Mucosa of descending colon (tissue), 3 donors: ENCODE results near the gene FNBP1L. TPM values are rescaled to one million over a fixed set of nuclear protein-coding genes. Genes with fewer than 3 reads are reported as not detected.
A peak's percentile ranks its signal among the peaks of the same experiment; 100 is the strongest.

Experiments
- ATAC-seq: fragments of 200-7000 bp; cut with Tn5 transposase; one replicate; pipeline ENCODE4 v1.9.1; 2020; ENCODE audit warnings: mild to moderate bottlenecking, moderate library complexity
- DNase-seq, 3 donors: peaks; one replicate each; pipeline ENCODE4 v3.0.0-alpha.2; 2020
- H3K36me3 ChIP-seq: fragments of 200-600 bp; one replicate; pipeline ENCODE4 v1.8.0; 2021; ENCODE audit warnings: low read depth, mild to moderate bottlenecking
- H3K4me1 ChIP-seq: fragments of 200-600 bp; one replicate; pipeline ENCODE4 v1.8.0; 2021; ENCODE audit warnings: low read depth, mild to moderate bottlenecking
- H3K4me3 ChIP-seq: fragments of 200-600 bp; one replicate; pipeline ENCODE4 v1.8.0; 2021; ENCODE audit warnings: mild to moderate bottlenecking
- H3K9me3 ChIP-seq: fragments of 200-600 bp; one replicate; pipeline ENCODE4 v1.8.0; 2021; ENCODE audit warnings: mild to moderate bottlenecking
- intact Hi-C, 2 donors: fragments of 100-400 bp; cut with DNase I in 1 of 2; cut with micrococcal nuclease in 1 of 2; formaldehyde crosslinking; loops; one replicate each; pipeline versions ENCODE4 v1.11.0 to v1.11.1; 2022; cut with DNase I, micrococcal nuclease
- total RNA-seq, 3 donors: library from RNA; stranded (reverse); fragmentation: NEBNext Ultra II Directional in 2 of 3; extraction: Animal tissue kit (Norgen Biotek cat#: 25700) in 2 of 3; gene quantifications; one replicate each; pipeline versions ENCODE4 v1.2.1 to v1.2.4, GENCODE V29; 2021 to 2023
- TF ChIP-seq, protein P1 (sequence below): fragments of 200-600 bp; IDR thresholded peaks from one replicate; pipeline ENCODE4 v1.8.0; 2022; ENCODE audit warnings: antibody characterized with exemption, mild to moderate bottlenecking
- donor health status: DM: no; HTN: no; CAD: no; lungs with moderate emphysema.
- donor health status: DM: no; HTN: no; CAD: no.
- donor health status: DM: no; HTN: yes; CAD: no.

FNBP1L gene
- total RNA-seq, 3 donors from 2014 or later: 32.7 to 49.1 (median 44.4) TPM

DNA sequence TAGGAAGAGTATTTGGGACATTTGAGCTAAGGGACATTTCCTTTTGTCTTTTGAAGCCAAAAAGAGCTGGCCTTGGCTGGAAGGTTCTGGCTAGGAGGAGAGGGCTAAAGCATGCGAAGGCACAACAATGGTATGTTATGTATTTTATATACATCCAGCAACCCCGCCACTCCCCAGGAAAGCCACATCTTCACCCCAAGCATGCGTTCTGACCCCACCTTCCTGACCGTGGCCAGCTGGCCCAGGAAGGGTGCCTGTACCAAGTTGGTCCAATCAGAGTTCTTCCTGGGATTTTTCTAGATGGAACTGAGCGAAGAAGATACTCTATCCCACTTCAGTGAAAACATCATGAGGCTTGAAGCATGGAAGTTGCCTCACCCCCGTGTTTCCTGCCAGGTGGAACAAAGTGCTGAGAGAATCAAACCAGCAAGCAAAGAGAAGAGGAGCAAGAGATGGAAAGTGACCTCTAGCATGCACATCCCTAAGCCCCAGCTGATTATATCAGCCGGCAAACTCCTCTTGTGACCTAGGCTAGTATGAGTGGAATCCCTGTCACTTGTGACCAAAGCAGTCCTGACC lies 151.0 kb downstream of the FNBP1L start:
- Histone ChIP-seq H3K4me3 (no peak overlapping the region), H3K36me3 (no peaks in the 10 kb centered on the region), H3K9me3 (no peaks in the 10 kb centered on the region), H3K4me1 (peaks cover 6% of the 10 kb centered on the region)
- TF ChIP-seq, protein P1, sequence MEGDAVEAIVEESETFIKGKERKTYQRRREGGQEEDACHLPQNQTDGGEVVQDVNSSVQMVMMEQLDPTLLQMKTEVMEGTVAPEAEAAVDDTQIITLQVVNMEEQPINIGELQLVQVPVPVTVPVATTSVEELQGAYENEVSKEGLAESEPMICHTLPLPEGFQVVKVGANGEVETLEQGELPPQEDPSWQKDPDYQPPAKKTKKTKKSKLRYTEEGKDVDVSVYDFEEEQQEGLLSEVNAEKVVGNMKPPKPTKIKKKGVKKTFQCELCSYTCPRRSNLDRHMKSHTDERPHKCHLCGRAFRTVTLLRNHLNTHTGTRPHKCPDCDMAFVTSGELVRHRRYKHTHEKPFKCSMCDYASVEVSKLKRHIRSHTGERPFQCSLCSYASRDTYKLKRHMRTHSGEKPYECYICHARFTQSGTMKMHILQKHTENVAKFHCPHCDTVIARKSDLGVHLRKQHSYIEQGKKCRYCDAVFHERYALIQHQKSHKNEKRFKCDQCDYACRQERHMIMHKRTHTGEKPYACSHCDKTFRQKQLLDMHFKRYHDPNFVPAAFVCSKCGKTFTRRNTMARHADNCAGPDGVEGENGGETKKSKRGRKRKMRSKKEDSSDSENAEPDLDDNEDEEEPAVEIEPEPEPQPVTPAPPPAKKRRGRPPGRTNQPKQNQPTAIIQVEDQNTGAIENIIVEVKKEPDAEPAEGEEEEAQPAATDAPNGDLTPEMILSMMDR: no peak
- intact Hi-C loops: no loop called here
- no peak for DNase-seq
- no peak for ATAC-seq

DNA sequence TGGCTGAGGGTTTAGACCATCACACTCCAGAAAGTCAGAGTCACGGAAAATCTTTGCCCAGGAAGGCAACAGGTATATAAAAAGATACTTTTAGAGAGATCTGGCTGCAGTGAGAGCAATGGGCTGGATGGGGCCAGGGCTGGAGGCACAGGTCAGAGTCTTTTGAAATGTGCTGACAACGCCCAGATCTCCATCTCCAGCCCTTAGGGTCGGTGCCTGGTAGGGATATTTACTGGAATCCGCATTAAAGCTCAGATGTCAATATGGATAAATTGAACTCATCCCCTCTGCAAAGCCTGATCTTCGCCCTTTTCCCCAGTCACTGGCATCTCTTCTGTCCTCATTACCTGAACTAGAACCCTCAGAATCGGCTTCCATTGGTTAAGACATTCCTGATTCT lies 151.6 kb downstream of the FNBP1L start:
- no peaks in the 10 kb centered on the region for H3K9me3 ChIP-seq
- DNase-seq (no peak), ATAC-seq (no peak)
- intact Hi-C loops: no loop called here
- peaks cover under 1% of the 10 kb centered on the region for H3K4me1 ChIP-seq
- no peaks in the 10 kb centered on the region for H3K36me3 ChIP-seq
- TF ChIP-seq, protein P1: no peak
- no peak overlapping the region for H3K4me3 ChIP-seq

DNA sequence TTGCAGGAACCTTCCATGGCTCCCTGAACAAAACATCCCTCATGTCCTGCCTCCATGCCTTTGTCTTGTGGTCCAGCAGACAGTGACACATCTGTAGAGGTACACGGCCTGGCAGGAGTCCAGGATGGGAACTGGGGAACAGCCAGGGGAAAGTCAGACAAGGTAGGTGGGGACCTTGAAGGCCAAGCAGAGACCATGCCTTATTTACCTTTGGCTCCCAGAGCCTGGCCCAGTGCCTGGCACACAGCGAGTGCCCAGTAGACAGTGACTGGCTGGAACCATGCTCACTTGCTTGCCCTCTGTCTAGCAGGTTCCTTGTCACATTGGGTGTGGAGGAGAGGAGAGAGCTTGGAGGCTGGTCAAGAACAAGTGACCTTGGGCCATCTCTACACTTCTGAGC lies 152.7 kb downstream of the FNBP1L start:
- no peaks in the 10 kb centered on the region for H3K4me1 ChIP-seq
- intact Hi-C loops: loop anchor here in 1 of 2 donors (10.0 kb wide), 1 partner anchor 156 kb away; the partner anchor contains the start of gene FNBP1L
- DNase-seq (peak in 1 of 3 donors; percentile 29), ATAC-seq (peak; percentile 11)
- H3K9me3 ChIP-seq: no peaks in the 10 kb centered on the region
- H3K4me3 ChIP-seq: no peak overlapping the region
- H3K36me3 ChIP-seq: no peaks in the 10 kb centered on the region
- TF ChIP-seq, protein P1: no peak

DNA sequence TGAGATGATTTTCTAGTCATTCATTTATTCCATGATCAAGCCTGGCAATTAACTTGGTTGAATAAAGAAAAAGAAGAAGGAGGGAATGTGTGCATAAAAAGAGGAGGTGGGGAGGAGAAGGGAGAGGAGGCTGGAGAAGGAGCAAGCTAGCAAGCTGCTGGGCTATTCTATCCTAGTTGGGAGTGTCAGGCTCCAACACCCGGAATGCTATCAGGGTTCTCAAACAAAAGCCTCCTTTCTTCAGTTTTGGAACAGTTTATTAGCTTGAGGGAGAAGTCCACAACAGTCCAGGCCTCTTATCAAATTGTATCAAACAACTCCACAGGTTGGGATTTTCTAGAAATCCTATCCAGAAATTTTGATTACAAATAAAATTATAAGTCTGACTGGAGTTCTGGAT lies 153.8 kb downstream of the FNBP1L start:
- no peak for DNase-seq
- no peak for ATAC-seq
- H3K4me3 ChIP-seq: no peak overlapping the region
- no peaks in the 10 kb centered on the region for H3K9me3 ChIP-seq
- no peaks in the 10 kb centered on the region for H3K4me1 ChIP-seq
- intact Hi-C loops: loop anchor here in 1 of 2 donors (10.0 kb wide), 1 partner anchor 157 kb away; the partner anchor contains the start of gene FNBP1L
- H3K36me3 ChIP-seq: no peaks in the 10 kb centered on the region
- TF ChIP-seq, protein P1: no peak

DNA sequence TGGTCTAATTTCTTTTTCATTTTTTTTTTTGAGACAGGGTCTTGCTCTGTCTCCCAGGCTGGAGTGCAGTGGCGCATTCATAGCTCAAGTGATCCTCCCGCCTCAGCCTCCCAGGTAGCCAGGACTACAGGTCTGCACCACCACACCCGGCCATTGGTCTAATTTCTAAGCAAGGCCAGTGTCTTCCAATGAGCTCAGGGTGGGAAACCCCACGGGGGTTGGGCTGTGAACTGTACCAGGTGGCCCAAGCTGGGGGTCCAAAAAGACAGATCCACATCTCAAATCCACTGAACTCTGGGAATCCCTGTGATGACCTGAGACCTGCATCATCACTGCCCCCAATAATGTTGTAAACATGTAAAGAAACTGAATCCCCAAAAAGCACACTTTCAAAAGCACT lies 154.2 kb downstream of the FNBP1L start:
- no peak for ATAC-seq
- no peak for DNase-seq
- no peaks in the 10 kb centered on the region for H3K4me1 ChIP-seq

More for the DNA sequence above, 154.2 kb downstream of the FNBP1L start:
- TF ChIP-seq, protein P1: no peak
- intact Hi-C loops: loop anchor here in 1 of 2 donors (10.0 kb wide), 1 partner anchor 157 kb away; the partner anchor contains the start of gene FNBP1L
- H3K9me3 ChIP-seq: no peaks in the 10 kb centered on the region
- H3K4me3 ChIP-seq: no peak overlapping the region
- no peaks in the 10 kb centered on the region for H3K36me3 ChIP-seq
